HG02588 (cell line): ENCODE measurements around the gene BABAM2.

ENCODE experiments used
- ATAC-seq: cut with Tn5 transposase; IDR thresholded peaks from one replicate; pipeline ENCODE4 v1.9.1; 2021; ENCODE audit warnings: mild to moderate bottlenecking, moderate library complexity; ENCODE audit not compliant: unreplicated experiment

BABAM2 gene

DNA sequence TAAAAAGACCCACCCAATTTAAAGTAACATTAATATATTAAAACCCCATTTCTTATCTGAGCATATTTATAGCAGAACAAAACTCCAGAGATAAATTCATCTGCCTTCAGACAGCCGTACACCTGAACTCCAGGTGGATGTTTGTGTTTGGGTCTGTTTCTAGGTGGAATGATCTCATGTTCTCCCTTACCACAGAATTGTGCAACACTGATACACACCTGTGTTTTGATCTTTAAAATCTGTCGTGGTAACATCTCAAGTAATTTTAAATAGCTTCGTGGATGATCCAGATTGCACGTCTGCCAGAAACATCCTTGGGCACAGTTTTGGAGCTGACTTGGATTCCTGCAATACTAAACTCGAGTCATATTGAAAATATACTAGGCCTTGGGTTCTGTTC, 294.6 kb downstream of the BABAM2 start:
- no peak for ATAC-seq

DNA sequence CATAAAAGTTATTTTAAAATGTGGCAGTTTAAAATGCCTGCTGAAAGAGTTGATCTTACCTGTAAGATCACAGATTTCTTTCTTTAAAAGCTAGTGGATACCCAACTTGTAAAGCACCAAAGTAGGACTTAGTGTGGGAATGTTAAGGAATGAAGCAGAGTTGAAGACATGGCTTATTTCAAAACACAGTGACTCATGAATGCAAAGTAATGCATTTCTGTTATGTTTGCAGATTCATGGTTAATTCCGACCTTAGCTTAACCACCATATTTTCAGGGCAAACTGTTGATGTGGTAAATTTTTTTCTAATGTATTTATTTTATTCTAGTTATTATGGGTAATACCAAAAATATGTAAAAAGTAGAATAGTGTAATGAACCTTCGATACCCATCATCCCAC, 295.4 kb downstream of the BABAM2 start:
- no peak for ATAC-seq

DNA sequence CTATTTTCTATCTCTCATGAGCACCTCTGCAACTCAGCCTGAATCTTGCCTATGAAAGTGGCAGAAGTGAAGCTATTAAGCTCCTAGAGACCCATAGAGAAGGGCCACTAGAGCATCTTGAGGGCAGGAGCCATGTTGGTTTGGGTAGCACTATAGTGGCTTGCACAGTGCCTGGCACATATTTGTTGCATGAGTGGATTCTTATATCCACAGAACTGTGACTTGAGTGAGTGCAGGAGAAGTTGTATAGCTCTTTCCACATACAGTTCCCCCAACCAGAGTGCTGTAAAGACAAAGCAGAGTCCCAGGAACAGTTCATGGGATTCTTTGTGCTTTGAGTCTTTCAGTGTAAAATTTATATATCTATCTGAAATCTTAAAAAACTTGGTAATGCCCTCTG, 296.7 kb downstream of the BABAM2 start:
- ATAC-seq, result no peak

DNA sequence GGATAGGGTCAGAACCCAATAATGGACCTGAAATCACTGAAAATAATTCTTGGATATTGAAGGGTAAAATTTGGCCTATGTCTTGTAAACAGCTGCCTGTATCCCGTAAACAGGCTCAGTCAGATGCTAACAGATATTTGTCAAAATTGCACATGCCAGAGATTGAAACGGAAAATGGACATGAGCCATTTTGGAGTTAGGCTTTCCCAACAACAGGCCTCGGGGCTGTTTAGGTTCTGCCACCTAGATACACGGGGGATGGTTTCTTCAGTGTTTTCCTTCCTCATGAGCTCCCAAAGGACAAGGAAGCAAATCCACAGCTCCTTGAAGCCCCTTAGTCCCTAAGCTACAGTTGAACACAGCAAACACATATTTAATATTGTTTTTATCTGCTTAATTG, 297.9 kb downstream of the BABAM2 start:
- no peak for ATAC-seq

DNA sequence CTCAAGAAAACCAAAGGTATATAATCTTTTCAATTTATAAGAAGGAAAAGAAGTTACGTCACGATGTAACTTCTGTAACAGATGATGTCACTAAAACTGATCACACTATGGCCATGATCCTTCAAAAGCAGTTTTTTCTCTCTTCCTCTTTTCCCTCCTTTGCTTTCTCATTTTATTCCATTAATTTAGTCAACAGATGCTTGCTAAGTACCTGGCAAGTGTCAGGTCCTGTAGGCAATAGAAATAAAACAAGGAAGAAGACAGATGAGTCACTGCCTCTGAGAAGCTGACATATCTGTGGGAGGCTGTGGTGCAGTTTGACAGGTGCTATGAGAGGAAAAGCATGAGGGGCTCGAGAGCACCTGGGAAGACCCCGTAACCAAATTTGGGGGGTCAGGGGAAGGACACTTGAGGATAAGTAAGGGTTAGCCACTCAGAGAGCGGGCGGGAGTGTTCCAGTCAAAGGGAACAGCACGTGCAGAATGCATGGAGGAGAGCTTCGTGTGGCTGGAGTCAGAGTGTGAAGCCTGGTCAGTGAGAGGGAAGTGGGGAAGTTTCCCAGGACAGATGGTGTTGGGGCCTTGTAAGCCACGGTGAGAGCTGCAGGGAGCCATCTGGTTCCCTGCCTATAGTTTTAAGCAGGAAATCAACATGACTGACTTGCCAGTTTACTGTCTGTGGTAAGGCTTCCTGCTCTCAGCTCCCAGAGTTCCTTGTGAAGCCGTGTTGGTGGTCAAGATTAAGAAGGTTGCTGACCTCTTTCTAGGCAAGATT, 303.3 kb downstream of the BABAM2 start:
- no peak for ATAC-seq

DNA sequence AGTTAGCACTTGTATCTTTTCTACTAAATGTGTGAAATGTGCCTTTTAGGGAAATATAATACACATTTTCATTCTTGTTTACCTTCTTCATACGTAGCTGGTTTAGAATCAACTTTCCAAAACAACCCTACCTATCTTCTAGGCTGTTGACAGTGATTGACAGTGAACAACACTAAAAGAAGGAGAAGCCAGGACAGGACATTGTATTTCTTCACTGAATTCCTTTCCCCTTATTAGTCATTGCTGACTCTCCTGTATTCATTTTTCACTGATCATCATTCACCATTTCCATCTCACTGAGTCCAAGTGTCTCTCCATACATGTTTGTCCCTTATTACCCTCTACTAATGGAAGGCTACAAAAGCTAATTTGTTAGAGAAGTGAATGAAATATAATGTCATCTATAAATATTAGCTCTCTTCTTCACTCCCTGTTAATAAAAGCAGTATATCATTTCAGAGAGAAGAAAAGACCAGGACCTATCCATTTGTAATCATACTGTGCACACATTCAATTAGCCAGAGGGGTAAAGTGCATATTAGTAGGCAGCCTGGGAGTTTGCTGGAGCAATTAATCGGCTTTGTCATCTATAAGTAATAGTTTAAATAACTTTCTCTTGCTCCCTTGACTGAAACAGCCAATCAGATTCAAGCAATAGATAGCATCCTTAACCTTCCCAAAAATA, 309.6 kb downstream of the BABAM2 start:
- ATAC-seq, result no peak

DNA sequence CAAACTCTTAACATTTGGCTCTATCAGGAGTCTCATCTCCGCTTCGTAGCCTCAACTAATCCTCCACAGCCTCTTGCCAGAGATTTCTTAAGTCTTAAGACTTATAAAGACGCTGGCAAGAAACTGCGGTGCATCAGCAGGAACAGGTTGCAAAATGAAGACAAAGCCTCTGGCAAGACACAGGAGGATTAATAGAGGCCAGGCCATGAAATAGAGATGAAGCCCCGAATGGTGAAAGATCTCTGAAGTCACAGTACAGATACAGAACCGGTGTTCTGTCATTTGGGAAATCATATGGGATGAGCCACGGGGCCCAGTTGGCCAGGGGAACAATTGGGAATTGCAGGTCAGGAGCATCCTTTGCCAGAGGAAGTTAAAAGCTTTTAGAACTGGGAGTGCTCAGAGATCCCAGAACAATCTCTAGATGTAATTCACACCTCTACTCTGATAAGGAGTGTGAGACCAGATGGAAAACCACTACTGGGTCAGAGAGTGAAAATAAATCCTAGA, 311.2 kb downstream of the BABAM2 start:
- ATAC-seq, result no peak

DNA sequence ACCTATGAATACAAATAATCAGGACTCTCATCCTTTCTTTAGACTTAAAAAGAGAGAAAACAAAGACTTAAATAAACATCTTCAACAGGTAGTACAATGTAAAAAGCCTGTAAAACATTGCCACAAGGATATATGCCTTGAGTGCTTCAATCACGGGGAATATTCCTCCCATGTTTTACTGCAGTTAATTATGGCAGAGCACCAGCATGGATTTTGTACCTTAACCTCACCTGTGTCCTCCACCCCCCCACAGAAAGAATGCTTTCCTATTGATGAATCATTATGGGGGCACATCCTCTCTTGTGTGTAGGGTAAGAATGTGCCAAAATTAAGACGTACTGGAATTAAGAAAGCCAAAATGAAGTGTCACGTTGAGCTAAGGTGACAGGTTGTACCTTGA, 312.2 kb downstream of the BABAM2 start:
- no peak for ATAC-seq

DNA sequence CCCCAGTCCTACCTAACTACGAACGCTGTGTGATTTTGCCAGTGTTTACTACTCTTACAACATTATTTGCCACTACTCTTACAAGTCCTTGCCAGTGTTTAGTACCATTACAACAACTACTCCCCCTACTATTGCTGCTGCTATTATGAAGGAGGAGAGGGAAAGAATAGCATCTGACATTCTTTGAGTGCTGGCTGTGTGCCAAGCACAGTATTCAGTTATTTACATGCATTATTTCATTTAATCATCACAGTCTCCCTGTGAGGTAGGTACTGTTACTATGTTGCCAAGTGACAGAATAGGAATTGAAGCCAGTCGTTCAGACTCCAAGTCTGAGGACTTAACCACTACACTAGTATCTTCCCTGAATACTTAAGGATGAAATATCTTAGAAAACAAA, 316.2 kb downstream of the BABAM2 start:
- no peak for ATAC-seq

DNA sequence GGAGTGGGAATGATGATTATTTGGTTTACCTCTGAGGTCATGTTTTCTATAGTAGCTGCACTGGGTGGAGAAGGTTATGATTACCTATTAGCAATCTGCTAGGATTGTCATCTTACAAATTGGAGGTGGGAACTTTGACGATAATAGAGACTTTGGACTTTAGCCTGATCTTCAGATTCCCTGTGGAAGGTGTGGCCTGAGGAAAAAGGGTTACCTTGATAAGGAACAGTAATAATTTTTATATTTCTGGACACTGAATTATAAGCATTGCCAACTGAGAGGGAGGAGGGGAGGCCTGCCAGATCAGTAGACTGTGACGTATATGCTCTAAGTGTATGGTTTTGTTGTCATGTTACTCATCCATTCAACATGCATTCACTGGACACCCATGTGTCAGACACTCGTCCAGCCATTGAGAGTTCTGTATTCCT, 318.7 kb downstream of the BABAM2 start:
- ATAC-seq, result no peak

DNA sequence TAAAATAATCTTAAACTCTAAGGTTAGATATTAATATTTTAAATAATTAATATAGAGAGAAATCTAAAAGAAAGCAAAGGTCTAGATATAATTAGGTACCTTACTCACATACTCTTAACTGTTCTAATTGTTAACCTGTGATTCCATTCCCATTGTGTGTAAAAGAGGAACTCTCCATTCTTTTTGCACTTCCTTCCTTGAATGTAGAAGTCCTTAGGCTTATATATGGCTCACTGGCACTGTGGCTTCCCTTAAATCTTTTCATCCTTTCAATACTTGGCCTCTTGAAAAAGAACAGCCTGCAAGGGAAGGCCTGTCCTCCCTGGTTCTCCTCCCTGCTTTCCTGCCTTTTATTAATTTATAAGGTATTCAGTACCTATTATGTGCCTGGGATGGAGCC, 319.3 kb downstream of the BABAM2 start:
- no peak for ATAC-seq

DNA sequence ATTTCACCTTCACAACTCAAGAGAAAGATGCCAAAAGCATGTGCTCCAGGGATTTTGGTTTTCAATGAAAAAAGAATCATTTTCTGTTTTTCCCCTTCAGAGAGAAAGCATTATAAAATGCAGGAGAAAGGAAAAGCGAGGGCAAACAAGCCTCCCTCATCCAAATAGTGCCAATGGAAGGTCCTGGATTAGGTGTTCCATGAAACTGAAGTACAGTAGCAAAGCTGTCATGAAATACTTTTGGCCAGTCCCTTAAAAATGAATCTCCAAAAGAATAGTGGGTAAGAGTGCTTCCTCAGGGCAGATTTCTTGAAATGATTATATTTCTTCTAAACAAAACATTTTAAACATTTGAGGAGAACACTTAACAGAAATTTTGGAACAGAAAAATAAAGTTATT, 320.0 kb downstream of the BABAM2 start:
- no peak for ATAC-seq

DNA sequence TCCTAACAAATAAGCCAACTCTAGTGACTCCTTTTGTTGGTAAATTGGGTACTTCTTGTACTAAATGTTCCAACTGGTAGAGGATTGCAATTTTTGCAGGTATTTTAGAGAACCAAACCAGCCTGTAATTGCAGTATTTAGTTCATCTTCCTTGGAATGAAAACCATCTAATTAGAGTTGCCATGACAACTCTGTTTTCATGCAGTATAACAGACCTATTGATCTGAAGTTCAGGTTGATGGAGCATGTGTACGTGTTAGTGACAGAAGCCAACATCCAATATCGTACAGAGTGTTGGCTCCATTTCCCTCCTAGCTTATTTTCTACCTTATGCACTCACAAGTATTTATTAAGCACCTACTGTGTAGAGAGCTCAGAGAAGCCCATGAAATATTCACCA, 325.8 kb downstream of the BABAM2 start:
- no peak for ATAC-seq

DNA sequence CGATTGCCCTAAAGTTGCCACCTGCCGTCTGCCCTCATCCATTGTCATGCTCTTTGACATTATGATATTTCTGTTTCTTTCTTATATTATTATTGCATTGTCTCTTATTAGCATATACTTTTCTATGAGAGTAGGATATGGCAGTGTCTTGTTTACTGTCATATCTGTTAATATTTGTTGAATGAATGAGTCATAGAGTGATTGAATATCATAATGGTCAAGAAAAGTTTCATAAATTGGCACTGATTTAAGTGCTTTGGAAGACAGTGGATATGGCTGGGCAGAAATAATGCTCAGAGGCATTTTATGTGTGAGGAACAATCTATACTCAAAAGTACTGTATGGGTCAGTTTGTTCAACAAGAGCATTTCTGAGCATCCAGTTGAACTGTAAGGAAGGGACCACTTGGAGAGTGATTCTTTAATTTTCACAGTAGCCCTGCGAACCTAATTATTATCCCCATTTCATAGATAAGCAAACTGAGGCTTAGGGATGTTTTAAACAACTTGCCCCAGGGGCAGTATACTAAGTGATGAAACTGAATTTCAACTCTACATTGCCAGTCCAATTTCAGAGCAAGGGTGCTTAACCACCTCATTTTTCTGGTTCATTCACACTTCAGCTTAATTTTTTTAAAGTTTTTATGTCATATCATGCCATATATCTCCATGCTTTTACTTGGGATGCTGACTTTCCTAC, 326.7 kb downstream of the BABAM2 start:
- ATAC-seq, result no peak

DNA sequence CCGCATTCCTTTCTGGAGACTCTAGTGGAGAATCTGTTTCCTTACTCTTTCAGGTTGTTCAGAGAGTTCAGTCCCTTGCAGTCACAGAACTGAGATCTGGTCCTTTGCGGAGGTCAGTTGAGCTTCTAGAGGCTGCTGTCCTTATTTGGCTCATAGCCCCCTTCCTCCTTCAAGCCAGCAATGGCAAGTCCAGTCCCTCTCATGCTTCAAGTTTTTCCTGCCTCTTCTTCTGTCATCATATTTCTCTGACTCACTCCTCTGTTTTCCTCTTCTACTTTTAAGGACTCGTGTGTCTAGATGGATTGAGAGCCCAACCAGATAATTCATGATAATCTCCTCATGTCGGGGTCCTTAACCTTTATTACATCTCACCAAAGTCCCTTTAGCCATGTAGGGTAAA, 328.6 kb downstream of the BABAM2 start:
- ATAC-seq, result no peak

DNA sequence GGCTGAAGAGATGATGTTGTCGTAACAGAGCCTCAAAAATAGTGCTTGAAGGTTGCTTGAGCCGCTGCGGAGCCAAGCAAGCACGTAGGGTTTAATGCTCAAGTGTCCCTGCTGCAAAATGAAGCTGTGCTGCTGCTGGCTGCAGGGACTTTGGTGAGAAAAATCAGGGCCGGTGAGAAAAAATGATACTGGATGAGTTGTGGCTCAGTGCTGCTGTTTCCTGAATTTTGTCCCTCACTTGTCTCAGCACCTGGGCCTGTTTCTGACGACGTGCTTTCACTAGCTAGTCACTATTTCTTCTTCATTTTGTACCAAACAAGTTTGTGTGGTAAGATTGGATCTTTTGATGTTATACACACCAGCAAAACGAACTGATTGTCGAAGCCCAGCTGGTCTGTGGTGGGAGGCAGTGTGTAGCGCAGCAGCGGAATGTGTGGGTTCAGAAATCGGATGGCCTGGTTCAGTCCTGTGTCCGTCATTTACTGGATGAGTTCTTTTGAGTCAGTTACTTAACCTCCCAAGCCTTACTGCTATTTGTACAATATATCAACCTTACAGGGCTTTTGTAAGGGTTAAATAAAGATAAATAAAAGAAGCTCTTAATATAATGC, 329.3 kb downstream of the BABAM2 start:
- no peak for ATAC-seq

DNA sequence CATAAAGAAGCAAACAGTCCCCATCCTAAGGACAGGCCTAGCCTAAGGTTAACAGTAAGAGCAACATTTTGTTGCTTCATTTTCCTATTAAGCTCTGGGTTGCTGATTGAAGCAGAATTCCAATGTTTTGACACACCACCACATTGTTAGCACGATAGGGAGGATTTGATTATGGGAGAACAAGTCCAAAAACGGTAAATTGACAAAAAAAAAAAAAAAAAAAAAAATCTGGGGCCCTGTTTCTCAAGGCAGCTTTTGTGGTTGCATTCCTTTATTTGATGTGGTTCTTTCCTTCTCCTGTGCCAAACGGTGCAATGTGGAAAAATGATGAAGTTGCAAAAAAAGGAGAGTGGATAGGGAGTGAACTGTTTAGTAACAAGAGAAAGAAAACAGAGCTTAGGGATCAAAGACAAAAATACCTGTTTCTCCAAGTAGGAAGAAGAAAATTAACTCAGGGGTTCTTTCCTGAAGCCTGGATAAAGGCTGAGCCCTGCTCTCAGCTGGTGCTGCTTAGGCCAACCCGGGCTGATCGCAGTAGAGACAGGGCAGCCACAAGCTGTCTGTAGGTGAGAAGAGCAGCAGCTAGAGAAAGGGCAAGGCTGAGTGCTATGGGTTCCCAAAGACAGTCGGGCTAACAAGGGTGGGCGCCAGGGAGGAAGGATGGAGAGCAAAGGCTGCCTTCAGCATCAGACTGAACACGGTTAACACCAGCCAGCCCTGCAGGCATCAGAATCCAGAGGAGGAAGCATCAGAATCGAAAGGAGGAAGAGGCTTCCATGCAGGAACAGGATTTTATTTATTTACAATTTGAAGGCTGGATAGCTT, 334.3 kb downstream of the BABAM2 start:
- no peak for ATAC-seq

DNA sequence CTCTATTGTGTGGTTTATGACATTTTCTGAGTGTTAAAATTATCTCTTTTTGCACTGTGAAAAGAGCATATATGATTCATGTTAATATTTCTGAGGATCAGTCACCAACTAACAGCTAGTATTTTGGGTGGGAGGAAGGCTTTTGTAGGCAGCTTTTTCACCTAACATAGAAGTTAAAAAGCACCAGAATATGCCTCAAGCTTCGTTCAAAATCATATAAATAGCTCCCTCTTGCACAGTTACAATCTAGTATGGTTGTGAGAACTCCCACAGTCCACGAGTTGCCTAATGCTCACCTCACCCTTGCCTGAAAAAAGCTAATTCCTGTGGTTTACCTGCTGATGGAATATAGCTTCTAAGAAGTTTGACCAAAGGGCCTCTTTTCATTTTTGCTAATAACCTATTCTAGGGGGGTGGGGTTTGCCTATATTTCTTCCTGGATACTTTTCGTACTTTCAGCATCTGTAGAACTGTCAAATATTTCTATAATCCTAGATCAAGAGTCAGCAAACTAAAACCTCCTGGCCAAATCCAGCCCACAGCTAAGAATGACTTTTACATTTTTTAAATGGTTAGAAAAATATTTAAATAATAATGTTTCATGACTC, 335.0 kb downstream of the BABAM2 start:
- no peak for ATAC-seq

DNA sequence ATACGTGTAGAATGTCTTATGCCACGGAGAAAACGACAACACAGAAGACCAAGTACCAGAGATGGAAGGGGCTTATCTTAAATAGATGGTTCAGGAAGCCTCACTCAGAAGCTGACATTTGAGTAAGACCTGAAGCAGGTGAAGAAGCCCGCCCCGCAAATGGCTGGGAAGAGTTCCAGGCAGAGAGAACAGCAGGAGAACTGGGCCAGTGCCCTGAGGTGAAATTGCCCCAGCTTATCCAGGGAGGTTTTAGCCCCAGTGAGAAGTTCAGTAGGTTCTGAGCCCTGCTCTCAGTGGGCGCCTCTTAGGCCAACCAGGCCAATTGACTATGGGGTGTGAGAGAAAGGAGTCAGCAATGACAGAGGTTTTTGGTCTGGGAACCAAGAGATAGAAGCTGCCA, 336.0 kb downstream of the BABAM2 start:
- no peak for ATAC-seq

DNA sequence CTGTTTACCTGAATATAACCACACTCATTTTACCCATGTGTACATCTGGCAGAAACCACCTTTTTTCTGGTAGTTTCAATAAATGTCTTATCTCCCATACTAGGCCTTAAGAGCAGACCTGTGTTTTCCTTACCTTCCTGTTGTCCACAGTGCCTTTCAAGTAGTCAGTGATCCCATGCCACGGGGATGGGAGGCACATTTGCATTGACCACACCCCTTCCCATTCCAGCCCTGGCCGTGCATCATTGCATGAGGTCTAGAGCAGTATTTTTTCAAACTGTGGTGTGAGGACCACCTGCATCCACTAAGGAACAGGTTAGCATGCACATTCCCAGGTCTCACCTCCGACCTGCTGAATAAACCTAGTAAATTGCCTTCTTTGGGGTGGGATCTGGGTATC, 337.0 kb downstream of the BABAM2 start:
- no peak for ATAC-seq
